GM18508 (cell line): ENCODE data around the gene KNSTRN.

ENCODE experiments used
- ATAC-seq: cut with Tn5 transposase; IDR thresholded peaks from one replicate; pipeline ENCODE4 v1.9.1; 2021; ENCODE audit warnings: moderate number of reproducible peaks; ENCODE audit not compliant: insufficient read depth, unreplicated experiment

The KNSTRN gene

GRCh38 chr15:40382580-40383456 lies at the start of gene KNSTRN:
KNSTRN (plus strand) TSS chr15:40382721; CDS start chr15:40382836, 115 bp downstream.
- ATAC-seq = no peak

- ATAC-seq = no peak
These were observed 48.5 kb upstream of the KNSTRN start for GRCh38 chr15:40333922-40334492.

GRCh38 chr15:40334541-40334940 lies 48.0 kb upstream of the KNSTRN start:
- ATAC-seq = no peak

- ATAC-seq = no peak
These were observed 47.4 kb upstream of the KNSTRN start for GRCh38 chr15:40334941-40335795.

GRCh38 chr15:40335938-40336743 lies 46.4 kb upstream of the KNSTRN start:
- ATAC-seq = no peak

- ATAC-seq = no peak
These were observed 45.8 kb upstream of the KNSTRN start for GRCh38 chr15:40336744-40337122.

- ATAC-seq = no peak
These were observed 44.9 kb upstream of the KNSTRN start for GRCh38 chr15:40337597-40337996.

GRCh38 chr15:40338041-40338657 lies 44.4 kb upstream of the KNSTRN start:
- no peak for ATAC-seq

GRCh38 chr15:40338921-40339620 lies 43.5 kb upstream of the KNSTRN start:
- no peak for ATAC-seq

GRCh38 chr15:40339621-40339945 lies 42.9 kb upstream of the KNSTRN start:
- ATAC-seq = no peak

- ATAC-seq = no peak
These were observed 42.3 kb upstream of the KNSTRN start for GRCh38 chr15:40340038-40340739.

GRCh38 chr15:40340740-40341400 lies 41.7 kb upstream of the KNSTRN start, which contains the start of gene CCDC9B:
CCDC9B (minus strand) TSS chr15:40340939; CDS start chr15:40340819, 120 bp downstream.
- no peak for ATAC-seq

- ATAC-seq = no peak
These were observed 39.9 kb upstream of the KNSTRN start for GRCh38 chr15:40342416-40343320.

GRCh38 chr15:40343512-40343911 lies 39.0 kb upstream of the KNSTRN start:
- ATAC-seq = no peak

- ATAC-seq = no peak
These were observed 38.3 kb upstream of the KNSTRN start for GRCh38 chr15:40344217-40344616.

GRCh38 chr15:40344631-40345120 lies 37.8 kb upstream of the KNSTRN start:
- ATAC-seq = no peak
